ENCODE data around the gene EFCAB3.
"Not testable (repeated sequence)": the region's sequence is repeated elsewhere in the genome, so short reads cannot be mapped to it uniquely, and the experiment has no call there.

The EFCAB3 gene

GRCh38 chr17:62465271-62465670, 84.9 kb downstream of the EFCAB3 start:
- not testable (repeated sequence) for DNase-seq

Data from NCI-H226 (cell line).